Vagina (tissue), 2 donors: ENCODE measurements around the gene NFU1. TPM values are rescaled to one million over a fixed set of nuclear protein-coding genes. Genes with fewer than 3 reads are reported as not detected.

Source experiments
- DNase-seq, 2 donors: peaks; one replicate each; pipeline ENCODE4 v3.0.0-alpha.2; 2017; ENCODE audit errors: extremely low spot score in 2 of 2
- H3K27ac ChIP-seq: fragments of 200-600 bp; sonication (generic); one replicate; pipeline ENCODE4 v1.5.1; 2019
- H3K27me3 ChIP-seq: fragments of 200-600 bp; sonication (generic); one replicate; pipeline ENCODE4 v1.5.1; 2019
- H3K36me3 ChIP-seq, 2 donors: fragments of 200-600 bp; sonication (generic); one replicate each; pipeline ENCODE4 v1.5.1; 2017 to 2019
- H3K4me1 ChIP-seq: fragments of 200-600 bp; sonication (generic); one replicate; pipeline ENCODE4 v1.5.1; 2019
- H3K4me3 ChIP-seq, 2 donors: fragments of 200-600 bp; sonication (generic); 1 replicate in 1 of 2; 2 replicates in 1 of 2; pipeline ENCODE4 v1.5.1; 2016 to 2019
- H3K9me3 ChIP-seq: fragments of 200-600 bp; sonication (generic); one replicate; pipeline ENCODE4 v1.5.1; 2019
- POLR2A ChIP-seq, 2 donors: fragments of 450-650 bp; IDR thresholded peaks; one replicate each; pipeline ENCODE4 v1.6.1; 2017; ENCODE audit warnings: antibody characterized with exemption in 2 of 2, mild to moderate bottlenecking in 2 of 2, moderate library complexity in 2 of 2
- POLR2AphosphoS5 ChIP-seq, 2 donors: sonication (generic); formaldehyde crosslinking; IDR thresholded peaks; one replicate each; pipeline ENCODE4 v1.9.0; 2017; ENCODE audit warnings: antibody characterized with exemption in 2 of 2, mild to moderate bottlenecking in 2 of 2, low read depth in 1 of 2; ENCODE audit not compliant: insufficient read depth in 1 of 2
- intact Hi-C: fragments of 100-400 bp; cut with DNase I; formaldehyde crosslinking; loops from one replicate; pipeline ENCODE4 v1.15.1; 2023
- total RNA-seq: library from RNA; depleted of rRNA; stranded (reverse); fragments of >200 nt; gene quantifications from one replicate; pipeline ENCODE4 v1.2.3, GENCODE V29; 2016
- TF ChIP-seq, protein P1 (sequence below), 3 experiments: fragments of 450-650 bp in 2 of 3; fragments of 200-600 bp in 1 of 3; sonication (generic) in 1 of 3; IDR thresholded peaks; one replicate each; pipeline ENCODE4 v1.5.1; 2017 to 2019; ENCODE audit warnings: antibody characterized with exemption in 3 of 3, mild to moderate bottlenecking in 2 of 3, moderate library complexity in 2 of 3

Gene NFU1
- total RNA-seq, 1 donor from 2014 or later: 64.8 TPM

DNA sequence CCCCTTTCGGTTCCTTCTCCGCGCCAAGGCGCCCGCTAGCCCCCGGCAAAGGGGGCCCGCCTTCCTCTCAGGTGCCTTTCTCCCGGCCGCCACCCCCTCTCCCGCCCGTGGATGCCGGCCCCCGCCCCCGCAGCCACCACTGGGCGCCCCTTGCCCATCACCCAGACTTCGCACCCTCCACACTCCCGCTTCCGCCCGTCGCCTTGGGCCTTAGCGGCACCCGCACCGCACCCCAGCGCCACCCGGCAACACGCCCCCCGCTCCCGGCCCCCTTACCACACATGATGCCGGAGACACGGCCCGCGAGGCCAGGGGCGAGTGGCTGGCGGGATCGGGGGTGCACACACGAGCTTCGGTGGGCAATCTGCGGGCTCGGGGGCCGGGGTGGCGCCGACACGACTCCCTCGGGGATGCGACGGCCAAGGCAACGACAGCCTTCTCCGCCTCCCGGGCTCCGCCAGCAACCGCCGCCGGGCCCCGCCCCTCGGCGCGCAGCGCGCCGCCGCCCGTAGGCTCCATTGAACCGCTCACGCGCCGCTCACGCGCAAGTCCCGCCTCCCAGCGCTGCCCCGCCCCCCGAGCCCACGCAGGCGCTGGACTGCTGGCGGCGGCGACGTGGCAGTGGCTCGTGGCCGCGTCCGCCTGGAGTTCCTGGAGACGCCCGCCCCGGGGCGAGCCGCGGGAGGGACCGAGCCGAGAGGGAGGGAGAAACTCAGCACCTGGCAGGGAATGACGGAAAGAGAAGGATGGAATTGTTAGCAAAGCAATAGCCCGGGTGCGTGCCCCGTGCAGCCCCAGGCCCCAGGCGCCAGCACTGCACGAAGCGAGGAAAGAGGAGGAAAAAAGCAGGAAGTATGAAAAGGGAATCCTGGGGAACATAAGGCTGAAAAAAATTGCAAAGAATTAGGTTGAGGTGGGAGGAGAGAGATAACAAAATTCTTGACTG, 50.2 kb downstream of the NFU1 start, which contains the start of gene GFPT1:
Gene GFPT1, minus strand, starts transcription at position 439 of the 946 bp plus-strand sequence. Its CDS starts 156 bp downstream, at position 283.
- Histone ChIP-seq H3K27me3 (no peaks in the 10 kb centered on the region), H3K9me3 (no peaks in the 10 kb centered on the region), H3K27ac (peak within 1 kb of the TSS; percentile 93), H3K4me1 (peaks cover 48% of the 10 kb centered on the region), H3K36me3 (no peaks in the 10 kb centered on the region), H3K4me3 (peak within 1 kb of the TSS; percentile 85 to 99)
- intact Hi-C loops: no loop called here
- TF ChIP-seq POLR2AphosphoS5 (IDR thresholded peaks at IDR 0.05; ENCODE audit: insufficient read depth in 1 of 2, low read depth in 1 of 2) (peak in 1 of 2 donors; percentile 87), POLR2A (IDR thresholded peaks at IDR 0.05) (peak; percentile 18 to 76)
- TF ChIP-seq, protein P1, sequence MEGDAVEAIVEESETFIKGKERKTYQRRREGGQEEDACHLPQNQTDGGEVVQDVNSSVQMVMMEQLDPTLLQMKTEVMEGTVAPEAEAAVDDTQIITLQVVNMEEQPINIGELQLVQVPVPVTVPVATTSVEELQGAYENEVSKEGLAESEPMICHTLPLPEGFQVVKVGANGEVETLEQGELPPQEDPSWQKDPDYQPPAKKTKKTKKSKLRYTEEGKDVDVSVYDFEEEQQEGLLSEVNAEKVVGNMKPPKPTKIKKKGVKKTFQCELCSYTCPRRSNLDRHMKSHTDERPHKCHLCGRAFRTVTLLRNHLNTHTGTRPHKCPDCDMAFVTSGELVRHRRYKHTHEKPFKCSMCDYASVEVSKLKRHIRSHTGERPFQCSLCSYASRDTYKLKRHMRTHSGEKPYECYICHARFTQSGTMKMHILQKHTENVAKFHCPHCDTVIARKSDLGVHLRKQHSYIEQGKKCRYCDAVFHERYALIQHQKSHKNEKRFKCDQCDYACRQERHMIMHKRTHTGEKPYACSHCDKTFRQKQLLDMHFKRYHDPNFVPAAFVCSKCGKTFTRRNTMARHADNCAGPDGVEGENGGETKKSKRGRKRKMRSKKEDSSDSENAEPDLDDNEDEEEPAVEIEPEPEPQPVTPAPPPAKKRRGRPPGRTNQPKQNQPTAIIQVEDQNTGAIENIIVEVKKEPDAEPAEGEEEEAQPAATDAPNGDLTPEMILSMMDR (IDR thresholded peaks at IDR 0.05): no peak
- DNase-seq: peak in 1 of 2 donors; percentile 94

DNA sequence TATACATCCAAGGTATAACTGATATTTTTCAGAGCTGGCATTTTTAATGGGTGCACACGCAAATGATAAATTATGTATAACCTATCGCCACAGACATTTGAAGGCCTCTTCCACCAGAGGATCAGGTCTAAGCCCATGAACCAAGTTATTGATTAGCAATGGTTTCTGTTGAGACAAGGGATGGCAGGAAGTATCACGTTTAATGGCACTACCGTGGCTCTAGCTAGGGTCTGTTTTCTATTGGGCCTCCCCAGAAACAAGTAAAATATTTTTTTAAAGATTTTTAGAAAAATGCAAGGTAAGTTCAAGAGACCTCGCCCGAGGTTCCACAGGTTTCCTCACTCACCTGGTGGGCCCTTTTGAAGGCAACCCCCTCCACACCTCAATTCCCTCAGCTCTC, 50.9 kb downstream of the NFU1 start:
- no peaks in the 10 kb centered on the region for H3K27me3 ChIP-seq
- peak overlapping the region; percentile 85 to 99 for H3K4me3 ChIP-seq
- H3K4me1 ChIP-seq: peaks cover 55% of the 10 kb centered on the region
- H3K27ac ChIP-seq: peak overlapping the region; percentile 93
- H3K9me3 ChIP-seq: no peaks in the 10 kb centered on the region
- H3K36me3 ChIP-seq: no peaks in the 10 kb centered on the region
- intact Hi-C loops: no loop called here
- no peak for DNase-seq
- TF ChIP-seq, protein P1 (IDR thresholded peaks at IDR 0.05): no peak
- TF ChIP-seq POLR2A (IDR thresholded peaks at IDR 0.05) (no peak), POLR2AphosphoS5 (IDR thresholded peaks at IDR 0.05; ENCODE audit: insufficient read depth in 1 of 2, low read depth in 1 of 2) (no peak)

DNA sequence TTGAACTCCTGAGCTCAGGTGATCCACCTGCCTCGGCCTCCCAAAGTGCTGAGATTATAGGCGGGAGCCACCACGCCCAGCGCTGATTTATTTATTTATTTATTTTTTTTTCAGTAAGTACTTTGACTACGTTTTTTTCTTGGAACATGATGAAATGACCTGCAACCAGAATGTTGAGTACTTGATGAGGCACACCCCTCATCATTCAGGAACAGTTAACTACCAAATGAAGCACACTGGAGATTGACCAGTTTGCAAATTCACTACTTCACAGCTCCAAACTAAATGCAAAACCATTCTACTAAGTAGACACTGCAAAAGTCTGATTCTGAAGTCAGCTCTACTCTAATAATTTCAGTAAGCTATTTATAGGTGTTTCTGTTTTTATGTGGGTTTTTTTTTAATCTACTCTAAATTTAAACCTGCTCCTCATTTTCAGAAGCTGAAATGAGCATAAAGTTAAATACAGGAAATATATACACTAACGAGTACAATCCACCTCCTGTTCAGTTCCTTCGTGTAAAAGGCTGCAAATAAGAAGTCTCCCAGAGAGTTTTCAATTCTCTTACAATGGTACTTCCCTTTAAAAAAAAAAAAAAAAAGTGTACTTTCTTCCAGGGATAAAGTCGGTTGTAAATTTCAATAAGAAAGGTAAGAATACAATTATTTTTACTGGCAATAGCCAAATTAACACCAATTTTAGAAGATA, 51.6 kb downstream of the NFU1 start:
- intact Hi-C loops: no loop called here
- Histone ChIP-seq H3K4me3 (peak overlapping the region; percentile 85 to 99), H3K9me3 (no peaks in the 10 kb centered on the region), H3K27me3 (no peaks in the 10 kb centered on the region), H3K4me1 (peaks cover 63% of the 10 kb centered on the region), H3K27ac (peak overlapping the region; percentile 93), H3K36me3 (no peaks in the 10 kb centered on the region)
- DNase-seq: no peak
- TF ChIP-seq POLR2AphosphoS5 (IDR thresholded peaks at IDR 0.05; ENCODE audit: insufficient read depth in 1 of 2, low read depth in 1 of 2): no peak
- TF ChIP-seq, protein P1 (IDR thresholded peaks at IDR 0.05): no peak
- no peak for TF ChIP-seq POLR2A (IDR thresholded peaks at IDR 0.05)

DNA sequence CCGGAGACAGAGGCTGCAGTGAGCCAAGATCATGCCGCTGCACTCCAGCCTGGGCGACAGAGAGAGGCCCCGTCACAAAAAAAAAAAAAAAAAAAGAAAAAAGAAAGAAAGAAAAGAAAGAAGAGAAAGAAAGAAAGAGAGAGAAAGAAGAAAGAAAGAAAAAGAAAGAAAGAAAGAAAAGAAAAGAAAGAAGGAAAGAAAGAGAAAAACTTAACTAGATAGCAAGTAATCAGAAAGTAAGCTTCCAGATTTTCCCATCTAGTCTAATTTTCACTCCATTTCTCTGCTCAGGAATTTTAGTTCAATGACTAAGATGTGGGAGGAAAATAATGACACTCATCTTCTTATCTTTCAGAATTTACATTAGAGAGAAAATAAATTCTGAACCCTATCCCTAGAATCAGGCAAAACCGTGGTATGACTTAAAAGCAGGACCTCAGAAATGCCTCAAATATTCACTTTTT, 52.6 kb downstream of the NFU1 start:
- H3K36me3 ChIP-seq: no peaks in the 10 kb centered on the region
- no peaks in the 10 kb centered on the region for H3K9me3 ChIP-seq
- H3K4me3 ChIP-seq: no peak overlapping the region
- peak overlapping the region; percentile 93 for H3K27ac ChIP-seq
- intact Hi-C loops: no loop called here
- TF ChIP-seq POLR2A (IDR thresholded peaks at IDR 0.05) (no peak), POLR2AphosphoS5 (IDR thresholded peaks at IDR 0.05; ENCODE audit: insufficient read depth in 1 of 2, low read depth in 1 of 2) (no peak)
- TF ChIP-seq, protein P1 (IDR thresholded peaks at IDR 0.05): no peak
- H3K4me1 ChIP-seq: peaks cover 64% of the 10 kb centered on the region
- no peak for DNase-seq
- H3K27me3 ChIP-seq: no peaks in the 10 kb centered on the region
